H1 (cell line): ENCODE measurements around the gene SLC6A19. TPM values are rescaled to one million over a fixed set of nuclear protein-coding genes. Genes with fewer than 3 reads are reported as not detected.

ENCODE experiments used
- CTCF ChIA-PET: fragments of 300-600 bp; sonication (Branson Sonifier 250); formaldehyde crosslinking; loops from one replicate; lab custom pipeline; 2021; ENCODE audit not compliant: partially characterized antibody; lab: Charles Lee
- POLR2A ChIA-PET: fragments of 300-600 bp; sonication (Branson Sonifier 250); formaldehyde crosslinking; loops from one replicate; lab custom pipeline; 2021; ENCODE audit warnings: inconsistent platforms; ENCODE audit not compliant: partially characterized antibody; lab: Charles Lee
- DNase-seq, 2 experiments: peaks; one replicate each; pipeline versions ENCODE4 v3.0.0 to v3.0.0-alpha.2; 2010 to 2022; ENCODE audit warnings: low spot score in 2 of 2, low read depth in 1 of 2, mixed read lengths in 1 of 2
- FAIRE-seq: peaks from 2 replicates; lab custom pipeline; 2011; peaks lifted over from hg19 to GRCh38; lab: Jason Lieb, UNC
- H2AFZ ChIP-seq: 2 replicates; pipeline ENCODE4 v1.8.1; 2012; ENCODE audit warnings: low read length, inconsistent platforms
- H2AK5ac ChIP-seq: 2 replicates; pipeline ENCODE4 v1.6.1; 2013; ENCODE audit warnings: low read depth, low read length
- H2BK120ac ChIP-seq: replicated peaks from 2 replicates; pipeline ENCODE3; 2013; ENCODE audit warnings: low read depth, low read length, inconsistent platforms
- H2BK12ac ChIP-seq: 2 replicates; pipeline ENCODE4 v1.6.1; 2013; ENCODE audit warnings: low read depth, low read length
- H2BK15ac ChIP-seq: 2 replicates; pipeline ENCODE4 v1.6.1; 2013; ENCODE audit warnings: low read length
- H2BK20ac ChIP-seq: 2 replicates; pipeline ENCODE4 v1.6.1; 2013; ENCODE audit warnings: low read length
- H2BK5ac ChIP-seq: 2 replicates; pipeline ENCODE4 v1.6.1; 2013; ENCODE audit warnings: low read depth, low read length
- H3K14ac ChIP-seq: 2 replicates; pipeline ENCODE4 v1.6.1; 2013; ENCODE audit warnings: inconsistent platforms; ENCODE audit not compliant: insufficient read length
- H3K18ac ChIP-seq: 2 replicates; pipeline ENCODE4 v1.6.1; 2013; ENCODE audit warnings: low read length; ENCODE audit errors: extremely low read depth
- H3K23ac ChIP-seq: 2 replicates; pipeline ENCODE4 v1.6.1; 2013; ENCODE audit warnings: inconsistent platforms; ENCODE audit not compliant: insufficient read length
- H3K23me2 ChIP-seq: 2 replicates; pipeline ENCODE4 v1.6.1; 2013; ENCODE audit warnings: low read depth, low read length
- H3K27ac ChIP-seq: 2 replicates; pipeline ENCODE4 v1.6.1; 2011; ENCODE audit warnings: low read depth, low read length, inconsistent platforms
- H3K27me3 ChIP-seq, 4 experiments: replicated peaks in 1 of 4; 1 replicate in 1 of 4; 2 replicates in 3 of 4; pipeline versions ENCODE4 v1.6.1 to v1.8.1; 2011 to 2013; ENCODE audit warnings: low read length in 3 of 4, mild to moderate bottlenecking in 3 of 4, inconsistent platforms in 2 of 4, mixed read lengths in 2 of 4, moderate library complexity in 1 of 4; ENCODE audit not compliant: control insufficient read depth in 3 of 4, insufficient read depth in 3 of 4; ENCODE audit errors: extremely low read depth in 1 of 4
- H3K36me3 ChIP-seq, 4 experiments: 2 replicates each; pipeline versions ENCODE4 v1.6.1 to v1.8.1; 2011 to 2013; ENCODE audit warnings: mild to moderate bottlenecking in 4 of 4, low read length in 3 of 4, moderate library complexity in 2 of 4, control low read depth in 1 of 4, inconsistent platforms in 1 of 4; ENCODE audit not compliant: insufficient read depth in 4 of 4, control insufficient read depth in 2 of 4
- H3K4ac ChIP-seq: replicated peaks from 2 replicates; pipeline ENCODE3; 2013; ENCODE audit warnings: low read length, low read depth, mixed read lengths, inconsistent platforms; ENCODE audit not compliant: insufficient read length
- H3K4me1 ChIP-seq, 4 experiments: replicated peaks in 1 of 4; 1 replicate in 1 of 4; 2 replicates in 3 of 4; pipeline versions ENCODE4 v1.6.1 to v1.8.1; 2011 to 2013; ENCODE audit warnings: low read length in 3 of 4, inconsistent platforms in 2 of 4, mixed read lengths in 1 of 4; ENCODE audit not compliant: insufficient read depth in 4 of 4, control insufficient read depth in 3 of 4
- H3K4me2 ChIP-seq, 2 experiments: 2 replicates each; pipeline versions ENCODE4 v1.6.1 to v1.8.1; 2011 to 2013; ENCODE audit warnings: low read depth in 2 of 2, low read length in 2 of 2, control low read depth in 1 of 2, inconsistent platforms in 1 of 2, mild to moderate bottlenecking in 1 of 2; ENCODE audit not compliant: insufficient read depth in 1 of 2
- H3K4me3 ChIP-seq, 4 experiments: fragments of 200-600, 300-600 bp in 1 of 4; sonication (generic), shearing (Covaris generic), sonication (Bioruptor Twin) in 1 of 4; 2 replicates each; pipeline versions ENCODE4 v1.5.1 to v1.8.1; 2011 to 2016; ENCODE audit warnings: low read length in 4 of 4, low read depth in 3 of 4, control low read depth in 2 of 4, inconsistent platforms in 2 of 4, mild to moderate bottlenecking in 2 of 4, mixed read lengths in 1 of 4, moderate library complexity in 1 of 4; ENCODE audit not compliant: insufficient read depth in 2 of 4; ENCODE audit errors: extremely low read depth in 1 of 4
- H3K56ac ChIP-seq: replicated peaks from 2 replicates; pipeline ENCODE3; 2013; ENCODE audit warnings: low read depth, mild to moderate bottlenecking, mixed read lengths, low read length, inconsistent platforms; ENCODE audit not compliant: insufficient read length
- H3K79me1 ChIP-seq: 2 replicates; pipeline ENCODE4 v1.6.1; 2013; ENCODE audit warnings: low read depth, low read length, control low read depth
- H3K79me2 ChIP-seq, 2 experiments: 2 replicates each; pipeline versions ENCODE4 v1.6.1 to v1.8.1; 2012 to 2013; ENCODE audit warnings: low read length in 2 of 2, mild to moderate bottlenecking in 2 of 2, inconsistent platforms in 1 of 2; ENCODE audit not compliant: insufficient read depth in 2 of 2, control insufficient read depth in 1 of 2
- H3K9ac ChIP-seq, 4 experiments: replicated peaks in 1 of 4; 1 replicate in 1 of 4; 2 replicates in 3 of 4; pipeline versions ENCODE4 v1.6.1 to v1.8.1; 2011 to 2013; ENCODE audit warnings: low read depth in 3 of 4, low read length in 3 of 4, control low read depth in 2 of 4, mild to moderate bottlenecking in 2 of 4, moderate library complexity in 2 of 4, inconsistent platforms in 1 of 4; ENCODE audit errors: extremely low read depth in 1 of 4
- H3K9me3 ChIP-seq, 2 experiments: 2 replicates each; pipeline versions ENCODE4 v1.6.1 to v1.8.1; 2012 to 2013; ENCODE audit warnings: mild to moderate bottlenecking in 2 of 2, moderate library complexity in 2 of 2, control low read depth in 1 of 2, inconsistent platforms in 1 of 2, low read depth in 1 of 2, low read length in 1 of 2, mixed read lengths in 1 of 2; ENCODE audit not compliant: insufficient read depth in 2 of 2
- H4K20me1 ChIP-seq, 2 experiments: replicated peaks in 1 of 2; 2 replicates each; pipeline versions ENCODE3 to v1.8.1; 2011 to 2013; ENCODE audit warnings: inconsistent platforms in 2 of 2, low read length in 2 of 2, mild to moderate bottlenecking in 1 of 2; ENCODE audit not compliant: insufficient read depth in 2 of 2, control insufficient read depth in 1 of 2
- H4K5ac ChIP-seq: 2 replicates; pipeline ENCODE4 v1.6.1; 2013; ENCODE audit warnings: low read length, low read depth, mixed read lengths, inconsistent platforms; ENCODE audit not compliant: insufficient read length
- H4K8ac ChIP-seq: 2 replicates; pipeline ENCODE4 v1.8.0; 2013; ENCODE audit warnings: mild to moderate bottlenecking, moderate library complexity, low read length, inconsistent platforms; ENCODE audit not compliant: insufficient read depth; ENCODE audit errors: extremely low read depth
- H4K91ac ChIP-seq: replicated peaks from 2 replicates; pipeline ENCODE3; 2013; ENCODE audit warnings: low read length, mixed read lengths, inconsistent platforms; ENCODE audit not compliant: insufficient read length
- ASH2L ChIP-seq: fragments of 200-600, 300-600 bp; sonication (generic); IDR thresholded peaks from one replicate; pipeline ENCODE4 v1.7.1; 2017; ENCODE audit warnings: low read length
- BCL11A ChIP-seq, 2 experiments: IDR thresholded peaks; one replicate each; pipeline ENCODE4 v1.6.1; 2011; ENCODE audit warnings: low read depth in 2 of 2, low read length in 2 of 2, mild to moderate bottlenecking in 2 of 2
- CBX5 ChIP-seq: fragments of 300-800, 300-1000 bp; sonication (generic); IDR thresholded peaks from 2 replicates; pipeline ENCODE4 v1.7.1; 2016; ENCODE audit warnings: antibody characterized with exemption, low read length, low read depth
- CHD1 ChIP-seq: IDR thresholded peaks from 2 replicates; pipeline ENCODE4 v1.6.1; 2012; ENCODE audit warnings: low read depth, low read length, improper control_type of control experiment
- EGR1 ChIP-seq: IDR thresholded peaks from 2 replicates; pipeline ENCODE4 v1.6.1; 2011; ENCODE audit warnings: low read depth, low read length, borderline replicate concordance
- EP300 ChIP-seq, 2 experiments: IDR thresholded peaks; 1 replicate in 1 of 2; 2 replicates in 1 of 2; pipeline ENCODE4 v1.6.1; 2011 to 2012; ENCODE audit warnings: low read depth in 2 of 2, low read length in 2 of 2, mild to moderate bottlenecking in 2 of 2, borderline replicate concordance in 1 of 2, inconsistent platforms in 1 of 2, moderate library complexity in 1 of 2
- PHF8 ChIP-seq: fragments of 200-600 bp; sonication (generic); conservative IDR thresholded peaks from 2 replicates; pipeline ENCODE4 v1.7.1; 2012; ENCODE audit warnings: low read depth, mild to moderate bottlenecking, inconsistent platforms, low read length, moderate library complexity
- RAD21 ChIP-seq, 2 experiments: IDR thresholded peaks in 1 of 2; conservative IDR thresholded peaks in 1 of 2; 2 replicates each; pipeline ENCODE4 v1.6.1; 2011; ENCODE audit warnings: low read depth in 2 of 2, low read length in 2 of 2, improper control_type of control experiment in 1 of 2, inconsistent platforms in 1 of 2, mild to moderate bottlenecking in 1 of 2, moderate library complexity in 1 of 2
- RXRA ChIP-seq: IDR thresholded peaks from 2 replicates; pipeline ENCODE4 v1.6.1; 2011; ENCODE audit warnings: low read depth, mild to moderate bottlenecking, low read length, moderate library complexity; ENCODE audit not compliant: insufficient read depth
- SAP30 ChIP-seq: fragments of 300-600 bp; sonication (generic); IDR thresholded peaks from 2 replicates; pipeline ENCODE4 v1.7.1; 2012; ENCODE audit warnings: low read length, moderate library complexity, mild to moderate bottlenecking, inconsistent platforms; ENCODE audit not compliant: insufficient read depth, insufficient replicate concordance
- SIN3A ChIP-seq, 2 experiments: IDR thresholded peaks in 1 of 2; conservative IDR thresholded peaks in 1 of 2; 2 replicates each; pipeline ENCODE4 v1.6.1; 2011 to 2012; ENCODE audit warnings: low read length in 2 of 2, improper control_type of control experiment in 1 of 2, low read depth in 1 of 2, mild to moderate bottlenecking in 1 of 2
- SP4 ChIP-seq: IDR thresholded peaks from 2 replicates; pipeline ENCODE4 v1.6.1; 2012; ENCODE audit warnings: low read length, inconsistent platforms
- SRF ChIP-seq: IDR thresholded peaks from 2 replicates; pipeline ENCODE4 v1.6.1; 2011; ENCODE audit warnings: mild to moderate bottlenecking, low read depth, low read length, moderate library complexity
- YY1 ChIP-seq: IDR thresholded peaks from 2 replicates; pipeline ENCODE4 v1.6.1; 2011; ENCODE audit warnings: low read depth, mild to moderate bottlenecking, low read length
- WGBS, 2 experiments: shearing (Covaris generic) in 1 of 2; methylation state at CpG; one replicate each; pipeline versions ENCODE4 v1.1.6 to v1.1.7; 2013 to 2015; ENCODE audit warnings: low lambda C conversion rate in 2 of 2, mixed read lengths in 2 of 2, inconsistent platforms in 1 of 2, low coverage in 1 of 2, missing lambda C conversion rate in 1 of 2; ENCODE audit not compliant: insufficient replicate concordance in 2 of 2, insufficient coverage in 1 of 2, insufficient read length in 1 of 2; ENCODE audit errors: extremely low coverage in 1 of 2, missing lambda C conversion rate in 1 of 2; 5-methylcytosine and 5-hydroxymethylcytosine counted together
- polyA plus RNA-seq, 7 experiments: library from polyadenylated mRNA; depleted of rRNA in 3 of 7; stranded (reverse) in 5 of 7; unstranded in 2 of 7; fragments of >200 nt in 5 of 7; fragments of 200-250 nt in 2 of 7; gene quantifications; 1 replicate in 5 of 7; 2 replicates in 1 of 7; 4 replicates in 1 of 7; pipeline versions ENCODE4 v1.2.1 to v1.2.3, GENCODE V29; 2011 to 2013; ENCODE audit warnings: missing spikeins in 2 of 7, mixed read lengths in 2 of 7
- total RNA-seq: library from RNA; stranded (reverse); fragmentation: NEBNext Ultra II Directional; extraction: Animal tissue kit (Norgen Biotek cat#: 25700); gene quantifications from 2 replicates; pipeline ENCODE4 v1.2.1, GENCODE V29; 2021

SLC6A19 gene
- total and polyA plus RNA-seq, 2 of the 8 experiments (the other 6 are each of a cell fraction or from before 2014, with no cell fraction given): 0.02 TPM; not detected in 1

- Histone ChIP-seq H2BK15ac (no peak overlapping the region), H3K79me2 (no peaks in the 10 kb centered on the region), H3K36me3 (no peaks in the 10 kb centered on the region), H3K9me3 (peaks cover 0 to 2% of the 10 kb centered on the region in 2 experiments; a peak in 1 of 4 replicates), H4K8ac (no peak overlapping the region), H4K20me1 (peaks cover 3 to 6% of the 10 kb centered on the region in 2 experiments), H3K18ac (no peak overlapping the region), H3K27ac (no peak overlapping the region), H2BK120ac (no peak overlapping the region), H2BK12ac (no peak overlapping the region), H3K4me1 (peaks cover 0 to 2% (median 0%) of the 10 kb centered on the region in 4 experiments; a peak in 2 of 7 replicates), H2BK20ac (no peak overlapping the region), H3K4me3 (no peak overlapping the region), H3K27me3 (no peaks in the 10 kb centered on the region; a peak in 1 of 7 replicates), H4K5ac (no peak overlapping the region), H3K9ac (no peak overlapping the region), H2BK5ac (no peak overlapping the region), H3K4me2 (no peak overlapping the region), H2AFZ (no peak overlapping the region), H3K56ac (no peak overlapping the region), H3K23me2 (no peaks in the 10 kb centered on the region), H4K91ac (no peak overlapping the region), H3K79me1 (no peaks in the 10 kb centered on the region), H3K23ac (no peak overlapping the region), H3K4ac (no peak overlapping the region), H3K14ac (no peak overlapping the region), H2AK5ac (no peak overlapping the region)
- DNase-seq (no peak), FAIRE-seq (no peak)
- WGBS, 2 experiments: 79% methylated on average over 1 of the region's 2 CpGs; no CpG with 5 or more reads in 1 of the 2 experiments
- ChIA-PET POLR2A (interaction anchor here (0.9 kb wide), 1 partner anchor 68 kb away, joined by 3 read pairs; no protein-coding TSS in a partner anchor), CTCF (interaction anchor here (1.5 to 2.1 kb wide), 3 partner anchors 8 to 47 kb away, joined by 4 to 7 read pairs (median 6); no protein-coding TSS in a partner anchor)
- TF ChIP-seq EGR1: no peak
- no peak for TF ChIP-seq SIN3A (conservative IDR thresholded peaks at IDR 0.05 in 1 of 2, IDR thresholded peaks at IDR 0.05 in 1 of 2; ENCODE audit: low read depth in 1 of 2, low read length in 2 of 2)
- TF ChIP-seq CBX5: no peak
- no peak for TF ChIP-seq BCL11A (IDR thresholded peaks at IDR 0.05; ENCODE audit: low read depth in 2 of 2, low read length in 2 of 2)
- no peak for TF ChIP-seq YY1
- TF ChIP-seq SAP30: no peak
- no peak for TF ChIP-seq PHF8
- no peak for TF ChIP-seq CHD1
- no peak for TF ChIP-seq EP300 (IDR thresholded peaks at IDR 0.05; ENCODE audit: borderline replicate concordance in 1 of 2, low read depth in 2 of 2, low read length in 2 of 2)
- TF ChIP-seq SP4: no peak
- no peak for TF ChIP-seq ASH2L
- no peak for TF ChIP-seq SRF
- TF ChIP-seq RXRA: no peak
- TF ChIP-seq RAD21 (IDR thresholded peaks at IDR 0.05 in 1 of 2, conservative IDR thresholded peaks at IDR 0.05 in 1 of 2; ENCODE audit: low read depth in 2 of 2, low read length in 2 of 2): no peak
Measured at GRCh38 chr5:1214936-1215220, 13.5 kb downstream of the SLC6A19 start.
